ENCODE results near the gene BMPR1B. TPM values are rescaled to one million over a fixed set of nuclear protein-coding genes. Genes with fewer than 3 reads are reported as not detected.

BMPR1B gene
- total and polyA plus RNA-seq, 10 donors: 0.12 to 2.4 (median 1.2) TPM

GRCh38 chr4:94724016-94724790, 33.6 kb upstream of the BMPR1B start:
- Histone ChIP-seq H3K36me3 (no peaks in the 10 kb centered on the region), H3K27ac (no peak overlapping the region), H3K9me3 (no peaks in the 10 kb centered on the region), H3K4me1 (peaks cover 0 to 6% (median 0%) of the 10 kb centered on the region in 6 donors), H3K4me3 (no peak overlapping the region), H3K27me3 (replicated peaks in 1 of 7) (peaks cover 0 to 9% (median 0%) of the 10 kb centered on the region in 7 donors)
- no peak for DNase-seq
- WGBS, 5 donors: 91 to 96% (median 94%) methylated on average over 3 of the region's 3 CpGs
- intact Hi-C loops (cut with DNase I; ENCODE audit: low total_unique reads): no loop called here
- TF ChIP-seq CTCF (IDR thresholded peaks at IDR 0.05 in 8 of 11, conservative IDR thresholded peaks at IDR 0.05 in 3 of 11): no peak
- no peak for TF ChIP-seq POLR2AphosphoS5 (IDR thresholded peaks at IDR 0.05)
- no peak for TF ChIP-seq POLR2A (IDR thresholded peaks at IDR 0.05)

- 56 to 88% (median 63%) methylated on average over 1 of the region's 1 CpG for WGBS, 5 donors
- Histone ChIP-seq H3K4me3 (no peak overlapping the region), H3K4me1 (peaks cover 0 to 6% (median 0%) of the 10 kb centered on the region in 6 donors), H3K27ac (no peak overlapping the region), H3K9me3 (no peaks in the 10 kb centered on the region), H3K36me3 (no peaks in the 10 kb centered on the region), H3K27me3 (replicated peaks in 1 of 7) (peaks cover 0 to 9% (median 0%) of the 10 kb centered on the region in 7 donors)
- intact Hi-C loops (cut with DNase I; ENCODE audit: low total_unique reads): no loop called here
- TF ChIP-seq CTCF (IDR thresholded peaks at IDR 0.05 in 8 of 11, conservative IDR thresholded peaks at IDR 0.05 in 3 of 11) (no peak), POLR2A (IDR thresholded peaks at IDR 0.05) (no peak)
- DNase-seq: no peak
Measured at GRCh38 chr4:94726524-94727123, 31.1 kb upstream of the BMPR1B start.

- no peaks in the 10 kb centered on the region for H3K4me1 ChIP-seq
- no peaks in the 10 kb centered on the region for H3K36me3 ChIP-seq
- 89 to 93% (median 91%) methylated on average over 7 of the region's 7 CpGs for WGBS, 5 donors
Measured at GRCh38 chr4:94728056-94728766, 29.5 kb upstream of the BMPR1B start.

More at GRCh38 chr4:94728056-94728766, 29.5 kb upstream of the BMPR1B start:
- Histone ChIP-seq H3K27me3 (replicated peaks in 1 of 7) (peaks cover 0 to 9% (median 0%) of the 10 kb centered on the region in 7 donors), H3K9me3 (no peaks in the 10 kb centered on the region), H3K4me3 (no peak overlapping the region), H3K27ac (no peak overlapping the region)
- TF ChIP-seq POLR2AphosphoS5 (IDR thresholded peaks at IDR 0.05) (no peak), POLR2A (IDR thresholded peaks at IDR 0.05) (no peak), CTCF (IDR thresholded peaks at IDR 0.05 in 8 of 11, conservative IDR thresholded peaks at IDR 0.05 in 3 of 11) (no peak)
- intact Hi-C loops (cut with DNase I; ENCODE audit: low total_unique reads): no loop called here
- no peak for DNase-seq
